OCI-LY1 (cell line): ENCODE data around the gene GNAO1.

Experiments
- H2AFZ ChIP-seq: fragments of 200-600 bp; sonication (generic), shearing (Covaris generic); 2 replicates; pipeline ENCODE4 v1.6.0; 2014; ENCODE audit warnings: antibody characterized with exemption, mild to moderate bottlenecking, low read length
- H3F3A ChIP-seq: fragments of 200-600 bp; sonication (generic), shearing (Covaris generic); 2 replicates; pipeline ENCODE4 v1.6.0; 2014; ENCODE audit warnings: mild to moderate bottlenecking, antibody characterized with exemption, low read length, moderate library complexity; ENCODE audit not compliant: insufficient read depth
- H3K27ac ChIP-seq: fragments of 200-600 bp; sonication (generic); 2 replicates; pipeline ENCODE4 v1.5.1; 2014; ENCODE audit warnings: low read length, mixed run types, mild to moderate bottlenecking, low read depth; ENCODE audit not compliant: poor library complexity, severe bottlenecking
- H3K27me3 ChIP-seq: fragments of 200-600 bp; sonication (generic); 2 replicates; pipeline ENCODE4 v1.6.0; 2014; ENCODE audit warnings: antibody characterized with exemption, mild to moderate bottlenecking, low read length, moderate library complexity; ENCODE audit not compliant: insufficient read depth
- H3K36me3 ChIP-seq: fragments of 200-600 bp; sonication (generic); 2 replicates; pipeline ENCODE4 v1.6.1; 2014; ENCODE audit warnings: mild to moderate bottlenecking, antibody characterized with exemption, low read length, moderate library complexity, mixed read lengths; ENCODE audit not compliant: insufficient read depth
- H3K4me1 ChIP-seq: fragments of 200-600 bp; sonication (generic); 2 replicates; pipeline ENCODE4 v1.5.1; 2014; ENCODE audit warnings: mild to moderate bottlenecking, low read length, moderate library complexity; ENCODE audit not compliant: insufficient read depth, severe bottlenecking
- H3K4me2 ChIP-seq: fragments of 200-600 bp; sonication (generic), shearing (Covaris generic); 2 replicates; pipeline ENCODE4 v1.6.1; 2014; ENCODE audit warnings: low read length
- H3K4me3 ChIP-seq: fragments of 200-600 bp; sonication (generic); 2 replicates; pipeline ENCODE4 v1.5.1; 2014; ENCODE audit warnings: low read length, low read depth, mild to moderate bottlenecking, mixed read lengths; ENCODE audit not compliant: poor library complexity, severe bottlenecking
- H3K79me2 ChIP-seq: fragments of 200-600 bp; shearing (Covaris generic); 2 replicates; pipeline ENCODE4 v1.6.1; 2016; ENCODE audit warnings: mixed run types, low read length, mixed read lengths; ENCODE audit not compliant: insufficient read depth
- H3K9ac ChIP-seq: fragments of 200-600 bp; sonication (generic), shearing (Covaris generic); 2 replicates; pipeline ENCODE4 v1.6.1; 2014; ENCODE audit warnings: mild to moderate bottlenecking, low read length, mixed read lengths
- H3K9me2 ChIP-seq: fragments of 200-600 bp; sonication (generic), shearing (Covaris generic); 2 replicates; pipeline ENCODE4 v1.6.1; 2014; ENCODE audit warnings: low read depth, mild to moderate bottlenecking, low read length, mixed read lengths
- H3K9me3 ChIP-seq: fragments of 200-600 bp; shearing (Covaris generic); 2 replicates; pipeline ENCODE4 v1.6.1; 2014; ENCODE audit warnings: low read length, mixed read lengths
- H4K20me1 ChIP-seq: fragments of 200-600 bp; sonication (generic), shearing (Covaris generic); 2 replicates; pipeline ENCODE4 v1.6.0; 2016; ENCODE audit warnings: mild to moderate bottlenecking, low read length; ENCODE audit not compliant: insufficient read depth
- EZH2 ChIP-seq: fragments of 200-600 bp; sonication (generic), shearing (Covaris generic); IDR thresholded peaks from 2 replicates; pipeline ENCODE4 v1.8.0; 2017; ENCODE audit warnings: borderline replicate concordance, mixed run types, mild to moderate bottlenecking, antibody characterized with exemption, low read length, moderate library complexity, mixed read lengths
- TF ChIP-seq, protein P1 (sequence below): fragments of 200-600 bp; sonication (generic), shearing (Covaris generic); IDR thresholded peaks from 2 replicates; pipeline ENCODE4 v1.5.1; 2017; ENCODE audit warnings: mild to moderate bottlenecking, antibody characterized with exemption, low read length, moderate library complexity, mixed read lengths

GNAO1 gene

DNA sequence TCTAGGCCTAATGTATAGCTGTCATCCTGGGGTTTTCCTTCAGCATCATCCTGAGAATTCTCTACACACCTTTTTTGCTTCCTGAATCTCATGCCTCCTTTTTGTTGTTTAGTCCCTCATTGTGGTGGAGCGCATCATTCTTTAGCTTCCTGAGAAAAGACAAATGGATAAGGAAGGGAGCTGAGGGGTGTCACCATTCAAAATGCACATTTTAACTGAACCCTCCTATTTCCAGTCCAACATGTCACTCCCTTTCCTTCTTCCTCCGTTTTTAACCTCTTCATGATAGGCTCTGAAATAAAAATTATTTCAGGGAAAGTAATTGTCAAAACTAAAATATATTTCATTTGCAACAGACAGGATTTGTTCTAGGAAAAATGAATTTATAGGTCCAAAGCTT lies 39.7 kb upstream of the GNAO1 start:
- Histone ChIP-seq H3K27ac (no peak overlapping the region), H3K79me2 (no peaks in the 10 kb centered on the region), H3K4me1 (no peaks in the 10 kb centered on the region), H3F3A (no peaks in the 10 kb centered on the region), H3K9me3 (no peaks in the 10 kb centered on the region), H3K9ac (no peak overlapping the region), H3K36me3 (no peaks in the 10 kb centered on the region), H3K4me3 (no peak overlapping the region), H3K27me3 (no peaks in the 10 kb centered on the region), H3K4me2 (no peak overlapping the region), H2AFZ (no peak overlapping the region), H4K20me1 (no peaks in the 10 kb centered on the region), H3K9me2 (no peaks in the 10 kb centered on the region)
- TF ChIP-seq, protein P1, sequence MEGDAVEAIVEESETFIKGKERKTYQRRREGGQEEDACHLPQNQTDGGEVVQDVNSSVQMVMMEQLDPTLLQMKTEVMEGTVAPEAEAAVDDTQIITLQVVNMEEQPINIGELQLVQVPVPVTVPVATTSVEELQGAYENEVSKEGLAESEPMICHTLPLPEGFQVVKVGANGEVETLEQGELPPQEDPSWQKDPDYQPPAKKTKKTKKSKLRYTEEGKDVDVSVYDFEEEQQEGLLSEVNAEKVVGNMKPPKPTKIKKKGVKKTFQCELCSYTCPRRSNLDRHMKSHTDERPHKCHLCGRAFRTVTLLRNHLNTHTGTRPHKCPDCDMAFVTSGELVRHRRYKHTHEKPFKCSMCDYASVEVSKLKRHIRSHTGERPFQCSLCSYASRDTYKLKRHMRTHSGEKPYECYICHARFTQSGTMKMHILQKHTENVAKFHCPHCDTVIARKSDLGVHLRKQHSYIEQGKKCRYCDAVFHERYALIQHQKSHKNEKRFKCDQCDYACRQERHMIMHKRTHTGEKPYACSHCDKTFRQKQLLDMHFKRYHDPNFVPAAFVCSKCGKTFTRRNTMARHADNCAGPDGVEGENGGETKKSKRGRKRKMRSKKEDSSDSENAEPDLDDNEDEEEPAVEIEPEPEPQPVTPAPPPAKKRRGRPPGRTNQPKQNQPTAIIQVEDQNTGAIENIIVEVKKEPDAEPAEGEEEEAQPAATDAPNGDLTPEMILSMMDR, result no peak
- no peak for TF ChIP-seq EZH2

DNA sequence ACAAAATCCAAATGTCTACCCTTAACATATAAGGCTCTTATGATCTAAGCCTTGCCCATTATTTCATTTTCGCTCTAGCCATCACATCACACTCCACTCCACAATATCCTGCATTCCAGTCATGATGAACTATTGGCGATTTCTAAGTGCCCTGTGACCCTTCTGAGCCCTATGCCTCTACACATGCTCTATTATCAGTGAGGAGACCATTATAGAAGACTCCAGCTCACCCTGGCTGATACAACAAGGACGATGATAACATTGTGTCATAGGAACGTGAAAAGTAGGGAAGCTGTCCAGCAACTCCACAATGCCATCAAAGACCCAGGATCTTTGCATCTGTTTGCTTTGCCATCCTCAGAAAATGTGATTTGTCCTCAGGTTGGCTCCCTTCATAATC lies 29.6 kb upstream of the GNAO1 start:
- H3K4me2 ChIP-seq, result no peak overlapping the region
- H3K27me3 ChIP-seq, result no peaks in the 10 kb centered on the region
- H3F3A ChIP-seq, result no peaks in the 10 kb centered on the region
- H3K9ac ChIP-seq, result no peak overlapping the region
- no peak overlapping the region for H3K4me3 ChIP-seq
- H3K79me2 ChIP-seq, result no peaks in the 10 kb centered on the region
- no peaks in the 10 kb centered on the region for H3K9me3 ChIP-seq
- TF ChIP-seq, protein P1, result no peak
- no peak for TF ChIP-seq EZH2
- no peak overlapping the region for H3K27ac ChIP-seq
- H3K4me1 ChIP-seq, result no peaks in the 10 kb centered on the region
- H3K36me3 ChIP-seq, result no peaks in the 10 kb centered on the region
- H4K20me1 ChIP-seq, result no peaks in the 10 kb centered on the region
- H2AFZ ChIP-seq, result no peak overlapping the region
- H3K9me2 ChIP-seq, result no peaks in the 10 kb centered on the region

DNA sequence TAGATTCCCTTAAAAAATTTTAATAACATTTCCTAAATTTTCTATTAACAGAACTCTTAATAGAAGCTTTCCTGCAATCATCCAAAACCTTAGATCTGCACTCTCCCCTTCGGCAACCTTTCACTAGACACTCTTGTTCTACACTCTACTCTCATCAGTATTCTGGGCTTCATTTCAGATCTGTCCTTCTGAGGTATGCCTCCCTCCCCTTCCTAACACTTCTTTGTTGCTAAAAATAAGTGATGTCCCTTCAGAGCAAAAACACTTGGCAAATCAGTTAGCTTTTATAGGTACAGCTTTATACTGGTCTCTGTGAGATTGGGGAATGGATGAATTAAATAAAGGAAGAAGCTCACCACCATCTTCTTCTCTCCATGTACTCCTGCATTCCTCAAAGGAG lies 28.2 kb upstream of the GNAO1 start:
- H3K4me2 ChIP-seq, result no peak overlapping the region
- H3K9ac ChIP-seq, result no peak overlapping the region
- no peaks in the 10 kb centered on the region for H3K9me3 ChIP-seq
- no peaks in the 10 kb centered on the region for H3K9me2 ChIP-seq
- H4K20me1 ChIP-seq, result no peaks in the 10 kb centered on the region
- H3K36me3 ChIP-seq, result no peaks in the 10 kb centered on the region
- no peak overlapping the region for H3K27ac ChIP-seq
- TF ChIP-seq, protein P1, result no peak
- TF ChIP-seq EZH2, result no peak
- H3K4me1 ChIP-seq, result no peaks in the 10 kb centered on the region
- H3K79me2 ChIP-seq, result no peaks in the 10 kb centered on the region
- H3K4me3 ChIP-seq, result no peak overlapping the region
- no peaks in the 10 kb centered on the region for H3K27me3 ChIP-seq
- no peaks in the 10 kb centered on the region for H3F3A ChIP-seq
- no peak overlapping the region for H2AFZ ChIP-seq
